Iris pigment epithelial cell (primary cell): ENCODE results near the gene GJB2.
A peak's percentile ranks its signal among the peaks of the same experiment; 100 is the strongest.
"Not testable (repeated sequence)": the region's sequence is repeated elsewhere in the genome, so short reads cannot be mapped to it uniquely, and the experiment has no call there.

Experiments
- DNase-seq: peaks from one replicate; pipeline ENCODE4 v3.0.0-alpha.2; 2011; ENCODE audit warnings: low read depth

Gene GJB2

GRCh38 chr13:20165417-20166257 is 27.1 kb downstream of the GJB2 start:
- no peak for DNase-seq

- no peak for DNase-seq
These were observed 30.8 kb downstream of the GJB2 start for GRCh38 chr13:20161951-20162300.

- no peak for DNase-seq
These were observed 31.3 kb downstream of the GJB2 start for GRCh38 chr13:20161275-20161950.

- DNase-seq, result peak; percentile 24
These were observed 32.1 kb downstream of the GJB2 start, which contains the start of gene GJA3 for GRCh38 chr13:20160306-20161274. Gene GJA3, minus strand, starts transcription at chr13:20161052. Its CDS starts 17,764 bp downstream, at chr13:20143288.

GRCh38 chr13:20159646-20160305 is 33.0 kb downstream of the GJB2 start:
- peak; percentile 46 for DNase-seq

GRCh38 chr13:20157151-20157796 is 35.5 kb downstream of the GJB2 start:
- no peak for DNase-seq

GRCh38 chr13:20156702-20157101 is 36.0 kb downstream of the GJB2 start:
- DNase-seq, result no peak

GRCh38 chr13:20153290-20153689 is 39.4 kb downstream of the GJB2 start:
- DNase-seq, result not testable (repeated sequence)

GRCh38 chr13:20151612-20152011 is 41.1 kb downstream of the GJB2 start:
- DNase-seq, result no peak

GRCh38 chr13:20151016-20151415 is 41.7 kb downstream of the GJB2 start:
- no peak for DNase-seq

- DNase-seq, result no peak
These were observed 42.2 kb downstream of the GJB2 start for GRCh38 chr13:20150561-20150960.

GRCh38 chr13:20149762-20150161 is 43.0 kb downstream of the GJB2 start:
- no peak for DNase-seq

GRCh38 chr13:20148501-20149183 is 44.1 kb downstream of the GJB2 start:
- DNase-seq, result no peak

GRCh38 chr13:20146381-20146780 is 46.4 kb downstream of the GJB2 start:
- no peak for DNase-seq

GRCh38 chr13:20145521-20145920 is 47.2 kb downstream of the GJB2 start:
- no peak for DNase-seq

- no peak for DNase-seq
These were observed 48.4 kb downstream of the GJB2 start for GRCh38 chr13:20144141-20144850.

GRCh38 chr13:20142927-20143480 is 49.7 kb downstream of the GJB2 start:
- DNase-seq, result no peak

- DNase-seq, result no peak
These were observed 50.5 kb downstream of the GJB2 start for GRCh38 chr13:20142023-20142926.
